Activated T-cell treated with anti-CD3 and anti-CD28 coated beads, Interleukin-2, amount 50 U/mL, for 48 hours (primary cell): Measurements from ENCODE around the gene MS4A4E.
"Not testable (repeated sequence)": the region's sequence is repeated elsewhere in the genome, so short reads cannot be mapped to it uniquely, and the experiment has no call there.

ENCODE experiments used
- DNase-seq, 2 experiments: peaks; one replicate each; pipeline ENCODE4 v3.0.0-alpha.2; 2020

MS4A4E gene

DNA sequence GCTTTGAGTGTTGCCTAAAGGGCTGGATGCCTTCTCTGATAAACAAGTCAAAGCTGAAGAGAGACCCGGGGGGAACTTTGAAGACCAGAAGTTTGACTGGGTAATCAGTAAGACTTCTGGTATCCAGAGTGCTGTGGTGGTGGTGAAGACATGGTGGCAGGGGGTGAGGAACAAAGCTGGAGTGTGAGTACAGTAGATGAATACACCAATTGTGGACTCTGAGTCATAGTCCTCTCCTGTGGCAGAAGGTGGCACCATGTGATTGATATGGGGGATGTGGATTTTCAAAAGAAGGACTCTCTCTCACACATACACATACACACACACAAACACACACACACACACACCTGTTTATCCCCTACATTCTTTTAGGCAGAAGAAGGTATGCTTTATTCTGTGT, 72.4 kb downstream of the MS4A4E start:
- DNase-seq: no peak

DNA sequence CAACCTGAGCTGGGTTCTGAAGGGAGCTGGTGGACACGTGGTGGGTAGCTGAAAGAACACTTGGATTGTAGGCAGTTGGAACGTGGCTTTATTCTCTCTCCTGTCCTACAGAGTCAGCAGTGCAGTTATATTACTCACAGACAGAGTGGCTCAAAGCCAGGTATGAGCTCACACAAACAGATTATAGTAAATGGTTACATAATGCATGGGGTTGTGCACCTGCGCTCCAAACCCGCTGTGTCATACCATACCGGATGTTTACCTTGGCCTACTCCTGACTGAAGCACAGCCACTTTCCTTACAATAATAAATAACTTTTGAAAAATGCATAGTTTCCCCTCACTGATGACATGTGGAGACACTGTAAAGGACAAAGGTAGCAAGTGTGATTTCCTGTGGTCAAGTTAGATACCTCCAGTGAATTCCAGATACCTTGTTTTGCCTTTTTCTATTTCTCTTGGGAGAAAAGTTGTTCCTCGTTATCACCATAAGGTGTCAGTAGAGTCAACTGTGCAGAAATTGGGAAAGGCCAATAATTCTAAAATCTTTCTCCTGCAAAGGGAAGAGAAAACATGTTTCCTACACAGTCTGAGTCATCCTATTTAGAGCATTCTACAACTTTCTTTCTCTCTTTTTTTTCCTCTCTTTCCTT, 73.5 kb downstream of the MS4A4E start:
- peak in 1 of 2 experiments; percentile 24 for DNase-seq

DNA sequence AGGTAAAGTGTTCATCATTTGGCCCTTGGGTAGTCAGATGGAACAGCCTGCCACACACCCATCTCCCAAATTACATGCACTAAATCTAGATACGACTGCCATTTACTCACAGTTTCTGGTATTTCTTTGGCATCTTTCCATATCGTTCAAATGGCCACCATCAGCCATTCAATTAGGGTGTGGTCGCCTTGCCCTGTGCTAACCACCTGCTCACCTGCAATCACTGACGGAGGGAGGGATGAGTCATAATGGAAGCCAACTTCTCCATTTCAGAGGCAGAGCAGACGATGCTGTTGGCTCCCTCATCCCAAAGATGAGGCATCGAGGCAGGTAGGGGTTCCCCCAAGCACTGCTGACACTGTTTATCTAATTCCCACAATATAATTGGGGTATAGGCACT, 74.6 kb downstream of the MS4A4E start:
- DNase-seq: no peak

DNA sequence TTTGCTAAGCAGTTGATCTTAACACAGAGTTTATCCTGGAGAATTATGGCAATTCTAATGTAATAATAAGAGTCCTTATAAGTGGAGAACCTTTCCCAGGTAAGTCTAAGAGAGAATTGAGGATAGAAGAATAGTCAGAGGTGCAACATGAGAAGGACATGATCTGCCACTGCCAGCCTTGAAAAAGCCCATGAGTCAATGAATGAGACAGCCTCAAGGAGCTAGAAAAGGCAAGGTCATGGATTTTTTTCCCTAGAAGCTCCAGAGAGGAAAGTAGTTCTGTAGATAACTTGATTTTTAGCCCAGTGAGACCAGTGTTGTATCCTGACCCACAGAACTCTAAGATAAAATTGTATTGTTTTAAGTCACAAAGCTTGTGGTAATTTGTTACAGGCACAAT, 77.0 kb downstream of the MS4A4E start:
- no peak for DNase-seq

DNA sequence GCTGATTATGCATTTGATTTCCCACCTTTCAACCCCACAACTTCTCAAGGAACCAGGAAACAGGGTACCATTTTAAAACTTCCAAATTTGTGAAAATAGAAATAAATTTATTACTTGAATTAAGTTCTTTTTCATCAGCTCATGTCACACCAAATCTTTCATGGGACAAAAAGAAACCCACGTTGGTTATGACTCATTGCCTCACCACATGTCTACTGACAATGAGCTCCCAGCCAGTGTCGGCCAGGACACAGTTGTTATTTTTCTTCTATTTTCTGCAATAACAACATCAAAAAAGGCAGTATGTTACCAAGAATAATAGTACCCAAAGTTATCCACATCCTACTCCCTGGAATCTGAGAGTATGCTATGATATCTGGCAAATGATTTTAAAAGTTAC, 77.4 kb downstream of the MS4A4E start:
- no peak for DNase-seq

DNA sequence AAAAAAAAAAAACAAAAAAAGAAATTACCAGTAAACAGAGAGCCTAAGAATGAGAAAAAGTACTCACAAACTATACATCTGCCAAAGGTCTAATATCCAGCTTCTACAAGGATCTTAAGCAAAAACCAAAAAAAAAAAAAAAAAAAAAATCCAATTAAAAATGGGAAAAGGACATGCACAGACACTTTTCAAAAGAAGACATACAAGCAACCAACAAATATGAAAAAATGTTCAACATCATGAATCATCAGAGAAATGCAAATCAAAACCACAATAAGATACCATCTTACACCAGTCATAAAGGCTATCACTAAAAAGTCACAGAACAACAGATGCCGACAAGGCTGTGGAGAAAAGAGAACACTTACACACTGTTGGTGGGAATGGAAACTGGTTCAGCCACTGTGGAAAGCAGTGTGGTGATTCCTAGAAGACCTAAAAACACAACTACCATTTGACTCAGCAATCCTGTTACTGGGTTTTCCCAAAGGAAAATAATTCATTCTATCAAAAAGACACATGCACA, 78.3 kb downstream of the MS4A4E start:
- no peak for DNase-seq

DNA sequence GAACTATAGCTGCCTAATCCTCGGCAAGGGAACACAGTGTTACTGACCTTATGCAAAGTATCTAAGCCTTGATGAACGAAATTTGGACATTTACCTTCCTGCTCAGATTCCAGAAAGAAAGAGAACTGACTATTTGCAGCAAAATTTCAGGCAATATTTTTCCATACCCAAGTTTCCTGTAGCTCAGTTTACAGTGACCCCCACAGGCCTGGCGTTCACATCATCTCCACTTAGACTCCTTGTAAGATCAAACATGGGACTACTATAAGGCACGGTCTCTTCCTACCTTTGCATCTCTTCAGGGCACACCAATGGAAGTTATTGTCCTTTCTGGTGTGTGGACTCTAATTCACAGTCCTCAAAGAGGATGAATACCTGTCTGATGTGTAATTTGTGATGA, 81.2 kb downstream of the MS4A4E start:
- DNase-seq: no peak

DNA sequence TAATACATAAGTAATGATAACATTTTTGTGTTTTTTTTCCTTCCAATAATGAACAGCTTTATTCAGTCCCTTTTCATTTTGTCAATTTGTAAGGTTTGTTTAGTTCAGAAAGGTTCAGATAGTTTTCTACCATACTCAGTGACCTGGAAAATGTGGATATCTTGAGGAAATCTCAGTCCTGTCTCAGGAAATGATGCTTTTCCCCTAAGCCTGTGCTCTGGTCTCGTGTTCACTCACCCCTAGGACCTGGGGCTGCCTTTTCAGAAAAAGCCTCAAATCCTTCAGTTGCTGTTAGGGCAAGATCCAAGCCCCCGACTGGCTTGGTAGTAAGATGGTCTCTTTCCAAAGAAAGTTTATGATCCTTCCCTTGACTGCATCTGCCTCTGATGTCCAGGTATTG, 81.8 kb downstream of the MS4A4E start:
- no peak for DNase-seq

DNA sequence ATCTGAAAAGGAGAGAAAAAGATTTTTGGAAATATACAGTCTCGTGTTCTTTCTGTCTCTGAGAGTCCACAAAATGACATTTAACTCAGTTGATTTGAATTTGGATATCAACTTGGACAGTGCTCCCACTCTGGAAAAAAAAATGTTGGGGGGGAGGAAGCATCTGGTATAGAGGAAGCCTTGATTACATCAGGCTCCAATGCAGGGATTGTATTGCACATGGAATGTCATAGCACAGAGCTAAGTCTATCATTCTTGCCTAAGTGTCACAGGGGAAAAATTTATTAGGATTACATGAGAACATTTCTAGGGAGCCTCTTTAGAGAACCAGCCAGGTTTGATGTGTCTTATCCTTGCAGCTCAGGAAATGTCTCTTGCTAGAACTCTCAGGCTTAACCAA, 83.1 kb downstream of the MS4A4E start:
- DNase-seq: no peak

DNA sequence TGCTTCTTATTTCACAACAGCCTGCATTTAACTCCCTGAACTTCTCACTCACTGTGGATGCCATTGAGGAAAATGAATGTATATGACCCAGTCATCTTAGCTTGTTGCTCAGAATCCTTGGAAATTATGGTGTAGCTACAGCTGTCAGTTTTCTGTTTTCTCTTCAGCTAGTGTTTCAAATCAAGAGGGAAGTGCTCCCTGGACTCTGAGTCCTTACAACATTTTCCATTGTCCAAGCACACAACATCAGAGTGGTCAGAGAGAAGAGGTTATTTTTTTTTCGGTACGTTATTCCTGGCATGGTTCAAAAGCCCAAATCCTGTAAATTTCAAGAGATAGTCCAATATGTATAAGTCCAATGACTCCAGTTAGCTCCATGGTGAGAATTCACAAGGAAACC, 83.7 kb downstream of the MS4A4E start:
- no peak for DNase-seq

DNA sequence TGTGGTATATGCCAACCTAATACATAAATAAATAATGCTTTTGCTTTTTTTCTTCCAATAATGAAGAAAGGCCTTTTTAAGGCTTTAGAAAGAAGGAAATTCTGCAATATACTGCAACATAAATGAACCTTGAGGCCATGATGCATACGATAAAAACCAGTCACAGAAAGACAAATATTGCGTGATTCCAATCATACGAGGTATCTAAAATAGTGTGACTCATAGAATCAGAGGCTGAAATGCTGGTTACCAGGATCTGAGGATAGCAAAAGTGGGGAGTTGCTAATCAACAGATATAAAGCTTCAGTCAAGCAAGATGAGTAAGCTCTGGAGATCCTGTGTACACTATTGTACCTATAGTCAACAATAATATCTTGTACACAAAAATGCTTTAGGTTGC, 84.3 kb downstream of the MS4A4E start:
- DNase-seq: no peak

DNA sequence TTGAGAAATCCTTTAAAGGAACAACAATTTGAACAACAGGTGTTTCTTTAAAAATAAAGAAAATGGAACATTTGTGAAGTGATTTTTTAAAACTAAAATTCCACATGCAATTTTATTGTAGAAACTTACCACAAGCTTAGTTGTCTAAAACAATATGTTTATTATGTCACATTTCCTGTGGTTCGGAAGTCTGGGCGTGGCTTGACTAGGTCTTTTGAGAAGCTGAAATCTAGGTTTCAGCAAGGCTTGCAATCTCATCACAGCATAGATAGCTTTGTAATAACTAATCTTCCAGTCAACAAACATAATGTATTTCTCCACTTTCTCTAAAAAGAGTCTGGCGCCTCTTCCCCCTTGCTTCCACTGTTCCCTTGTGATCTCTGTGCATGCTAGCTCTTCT, 87.0 kb downstream of the MS4A4E start:
- no peak for DNase-seq

DNA sequence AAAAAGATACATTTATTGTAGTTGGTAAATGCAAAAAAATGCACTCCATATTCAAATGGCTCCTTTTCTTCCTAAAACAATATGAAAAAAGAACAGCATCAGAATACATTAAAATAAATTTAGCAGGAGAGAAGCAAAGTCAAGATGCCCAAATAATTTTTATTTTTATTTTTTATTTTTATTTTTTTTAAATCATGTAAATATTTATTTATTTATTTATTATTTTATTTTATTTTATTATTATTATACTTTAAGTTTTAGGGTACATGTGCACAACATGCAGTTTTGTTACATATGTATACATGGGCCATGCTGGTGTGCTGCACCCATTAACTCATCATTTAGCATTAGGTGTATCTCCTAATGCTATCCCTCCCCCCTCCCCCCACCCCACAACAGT, 90.2 kb downstream of the MS4A4E start:
- DNase-seq: not testable (repeated sequence)

DNA sequence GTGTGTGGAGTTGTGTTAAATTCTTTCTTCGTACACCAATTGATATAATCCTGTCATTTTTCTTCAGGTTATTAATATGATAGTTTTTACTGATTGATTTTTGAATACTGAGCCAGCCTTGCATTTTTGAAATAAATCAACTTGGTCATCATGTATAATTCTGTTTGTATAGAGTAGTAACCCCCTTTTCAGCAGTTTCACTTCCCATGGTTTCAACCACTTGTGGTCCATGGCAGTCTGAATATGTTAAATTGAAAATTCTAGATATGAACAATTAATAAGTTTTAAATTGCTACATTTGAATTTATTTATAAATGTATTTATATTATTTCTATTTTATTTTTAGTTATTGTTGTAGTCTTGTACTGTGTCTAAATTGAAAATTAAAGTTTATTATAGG, 92.7 kb downstream of the MS4A4E start:
- DNase-seq: no peak
